Prostate gland (tissue), 2 donors: ENCODE results near the gene GTF2F1. TPM values are rescaled to one million over a fixed set of nuclear protein-coding genes. Genes with fewer than 3 reads are reported as not detected.

Experiments used
- DNase-seq: peaks from one replicate; pipeline ENCODE4 v3.0.0-alpha.2; 2019; ENCODE audit warnings: low spot score
- H3K27ac ChIP-seq, 2 donors: fragments of 200-600 bp; sonication (generic); 2 replicates each; pipeline ENCODE4 v1.5.1; 2017 to 2019
- H3K27me3 ChIP-seq: fragments of 200-600 bp; sonication (generic); replicated peaks from 2 replicates; pipeline ENCODE4 v1.5.1; 2019; ENCODE audit not compliant: insufficient read depth
- H3K36me3 ChIP-seq, 2 donors: fragments of 200-600 bp; sonication (generic); 1 replicate in 1 of 2; 2 replicates in 1 of 2; pipeline versions ENCODE4 v1.5.1 to v1.8.1; 2017 to 2019
- H3K4me1 ChIP-seq: fragments of 200-600 bp; sonication (generic); replicated peaks from 2 replicates; pipeline ENCODE4 v1.5.1; 2019
- H3K4me3 ChIP-seq, 2 donors: fragments of 200-600 bp; sonication (generic); 2 replicates each; pipeline ENCODE4 v1.5.1; 2017 to 2019
- H3K9me3 ChIP-seq: fragments of 200-600 bp; sonication (generic); 2 replicates; pipeline ENCODE4 v1.5.1; 2017
- POLR2A ChIP-seq: fragments of 450-650 bp; IDR thresholded peaks from one replicate; pipeline ENCODE4 v1.6.1; 2016; ENCODE audit warnings: antibody characterized with exemption, mild to moderate bottlenecking
- POLR2AphosphoS5 ChIP-seq: sonication (generic); formaldehyde crosslinking; IDR thresholded peaks from one replicate; pipeline ENCODE4 v1.6.1; 2017; ENCODE audit warnings: antibody characterized with exemption
- WGBS: methylation state at CpG from one replicate; pipeline ENCODE4 v1.1.5; 2018; 5-methylcytosine and 5-hydroxymethylcytosine counted together
- intact Hi-C: fragments of 100-400 bp; cut with DNase I; formaldehyde crosslinking; loops from one replicate; pipeline ENCODE4 v1.14.2; 2022
- total RNA-seq, 2 donors: library from RNA; depleted of rRNA; stranded (reverse); fragments of >200 nt; gene quantifications; one replicate each; pipeline ENCODE4 v1.1.0, GENCODE V29; 2016
- TF ChIP-seq, protein P1 (sequence below), 4 experiments: fragments of 200-600 bp in 2 of 4; fragments of 450-650 bp in 2 of 4; sonication (generic) in 2 of 4; IDR thresholded peaks; 1 replicate in 3 of 4; 2 replicates in 1 of 4; pipeline ENCODE4 v1.5.1; 2016 to 2019; ENCODE audit warnings: antibody characterized with exemption in 4 of 4, mild to moderate bottlenecking in 2 of 4, moderate library complexity in 2 of 4

Gene GTF2F1, protein sequence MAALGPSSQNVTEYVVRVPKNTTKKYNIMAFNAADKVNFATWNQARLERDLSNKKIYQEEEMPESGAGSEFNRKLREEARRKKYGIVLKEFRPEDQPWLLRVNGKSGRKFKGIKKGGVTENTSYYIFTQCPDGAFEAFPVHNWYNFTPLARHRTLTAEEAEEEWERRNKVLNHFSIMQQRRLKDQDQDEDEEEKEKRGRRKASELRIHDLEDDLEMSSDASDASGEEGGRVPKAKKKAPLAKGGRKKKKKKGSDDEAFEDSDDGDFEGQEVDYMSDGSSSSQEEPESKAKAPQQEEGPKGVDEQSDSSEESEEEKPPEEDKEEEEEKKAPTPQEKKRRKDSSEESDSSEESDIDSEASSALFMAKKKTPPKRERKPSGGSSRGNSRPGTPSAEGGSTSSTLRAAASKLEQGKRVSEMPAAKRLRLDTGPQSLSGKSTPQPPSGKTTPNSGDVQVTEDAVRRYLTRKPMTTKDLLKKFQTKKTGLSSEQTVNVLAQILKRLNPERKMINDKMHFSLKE
- 10 to 100 TPM; 70.7 to 82.7 TPM for total RNA-seq

DNA sequence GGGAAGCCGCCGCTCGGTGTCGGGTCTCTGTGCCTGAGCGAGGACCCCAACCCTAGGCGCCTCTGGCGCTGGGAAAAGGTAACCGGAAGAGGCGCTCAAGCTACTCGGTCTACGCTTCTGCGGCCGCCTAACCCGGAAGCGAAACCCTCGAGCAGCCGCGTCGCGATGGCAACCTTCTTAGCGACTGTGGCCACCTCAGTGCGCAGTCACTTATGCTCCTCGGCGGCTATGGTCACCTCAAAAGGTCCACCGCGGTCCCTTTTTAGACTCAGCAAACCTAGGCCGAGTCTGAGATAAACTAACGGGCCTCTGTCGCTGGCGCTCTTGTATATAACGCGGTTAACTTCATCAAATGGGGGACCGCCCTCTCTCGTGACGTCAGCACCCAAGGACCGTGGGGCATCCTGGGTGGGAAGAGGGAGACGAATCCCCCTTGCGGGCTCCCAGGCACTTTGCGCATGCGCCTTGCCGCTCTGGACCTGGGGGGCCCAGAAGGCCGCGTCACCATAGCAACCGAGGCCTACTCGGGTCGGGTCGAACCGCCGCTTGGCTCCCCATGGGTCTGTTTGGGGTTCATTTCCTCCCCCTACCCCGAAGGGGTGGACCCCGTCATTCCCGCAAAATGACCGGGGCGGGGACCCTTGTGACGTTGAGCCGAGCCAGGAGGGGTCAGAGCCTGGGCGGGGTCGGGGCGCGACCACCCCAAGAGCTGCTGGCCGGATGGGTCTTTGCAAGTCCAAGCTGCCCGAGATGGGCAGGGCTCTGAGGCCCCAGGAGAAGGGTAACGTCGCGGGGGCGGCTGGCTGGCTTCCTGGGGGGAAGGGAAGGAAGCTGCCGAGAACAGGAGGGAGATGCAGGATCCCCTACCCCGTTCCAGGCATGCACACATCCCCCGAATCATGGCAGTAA is at the start of gene GTF2F1:
Gene GTF2F1, minus strand, starts transcription at position 91 of the 909 bp plus-strand sequence. CDS start 169 bp downstream, outside the sequence.
- Histone ChIP-seq H3K36me3 (no peaks in the 10 kb centered on the region), H3K9me3 (no peaks in the 10 kb centered on the region), H3K4me1 (peaks cover 5% of the 10 kb centered on the region), H3K27ac (peak within 1 kb of the TSS; percentile 94 to 95), H3K27me3 (no peaks in the 10 kb centered on the region), H3K4me3 (peak within 1 kb of the TSS; percentile 74 to 85)
- under 1% methylated on average over 54 of the region's 69 CpGs for WGBS
- intact Hi-C loops, result loop anchor here (1.0 to 2.0 kb wide), 2 partner anchors 20 to 31 kb away; partner anchors contain the start of gene KHSRP
- peak; percentile 83 for DNase-seq
- TF ChIP-seq POLR2A (peak; percentile 8), POLR2AphosphoS5 (peak; percentile 75)
- TF ChIP-seq, protein P1, sequence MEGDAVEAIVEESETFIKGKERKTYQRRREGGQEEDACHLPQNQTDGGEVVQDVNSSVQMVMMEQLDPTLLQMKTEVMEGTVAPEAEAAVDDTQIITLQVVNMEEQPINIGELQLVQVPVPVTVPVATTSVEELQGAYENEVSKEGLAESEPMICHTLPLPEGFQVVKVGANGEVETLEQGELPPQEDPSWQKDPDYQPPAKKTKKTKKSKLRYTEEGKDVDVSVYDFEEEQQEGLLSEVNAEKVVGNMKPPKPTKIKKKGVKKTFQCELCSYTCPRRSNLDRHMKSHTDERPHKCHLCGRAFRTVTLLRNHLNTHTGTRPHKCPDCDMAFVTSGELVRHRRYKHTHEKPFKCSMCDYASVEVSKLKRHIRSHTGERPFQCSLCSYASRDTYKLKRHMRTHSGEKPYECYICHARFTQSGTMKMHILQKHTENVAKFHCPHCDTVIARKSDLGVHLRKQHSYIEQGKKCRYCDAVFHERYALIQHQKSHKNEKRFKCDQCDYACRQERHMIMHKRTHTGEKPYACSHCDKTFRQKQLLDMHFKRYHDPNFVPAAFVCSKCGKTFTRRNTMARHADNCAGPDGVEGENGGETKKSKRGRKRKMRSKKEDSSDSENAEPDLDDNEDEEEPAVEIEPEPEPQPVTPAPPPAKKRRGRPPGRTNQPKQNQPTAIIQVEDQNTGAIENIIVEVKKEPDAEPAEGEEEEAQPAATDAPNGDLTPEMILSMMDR (IDR thresholded peaks at IDR 0.05), result peak in 1 of 4 experiments; percentile 17

DNA sequence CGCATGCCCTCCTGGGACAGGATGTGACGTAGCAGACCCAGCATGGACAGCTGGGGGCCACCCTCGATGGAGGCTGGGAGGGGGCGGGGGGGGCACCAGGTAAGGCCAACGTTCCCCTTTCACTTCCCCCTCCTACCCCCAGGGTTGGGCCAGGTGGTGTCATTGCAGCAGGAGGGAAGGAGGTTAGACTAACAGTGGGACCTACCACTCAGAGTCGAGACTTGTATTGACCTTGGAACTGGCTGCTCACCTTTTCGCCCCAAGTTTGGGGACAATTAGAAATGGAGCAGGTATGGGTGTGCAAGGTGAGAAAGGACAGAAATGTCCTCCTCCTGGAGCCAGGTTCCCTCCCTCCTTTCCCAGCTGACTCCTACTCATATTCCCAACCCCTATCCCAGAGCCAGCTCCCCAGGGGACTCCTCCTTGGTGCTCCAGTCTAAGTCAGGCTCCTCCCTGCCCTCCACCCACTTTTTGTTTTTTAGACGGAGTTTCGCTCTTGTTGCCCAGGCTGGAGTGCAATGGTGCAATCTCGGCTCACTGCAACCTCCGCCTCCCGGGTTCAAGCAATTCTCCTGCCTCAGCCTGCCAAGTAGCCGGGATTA is 49.2 kb upstream of the GTF2F1 start:
- Histone ChIP-seq H3K4me1 (no peaks in the 10 kb centered on the region), H3K4me3 (no peak overlapping the region), H3K27me3 (no peaks in the 10 kb centered on the region), H3K27ac (no peak overlapping the region), H3K36me3 (no peaks in the 10 kb centered on the region), H3K9me3 (no peaks in the 10 kb centered on the region)
- TF ChIP-seq POLR2A (no peak), POLR2AphosphoS5 (no peak)
- TF ChIP-seq, protein P1 (IDR thresholded peaks at IDR 0.05), result no peak
- intact Hi-C loops, result no loop called here
- no peak for DNase-seq
- WGBS, result 84% methylated on average over 11 of the region's 13 CpGs

DNA sequence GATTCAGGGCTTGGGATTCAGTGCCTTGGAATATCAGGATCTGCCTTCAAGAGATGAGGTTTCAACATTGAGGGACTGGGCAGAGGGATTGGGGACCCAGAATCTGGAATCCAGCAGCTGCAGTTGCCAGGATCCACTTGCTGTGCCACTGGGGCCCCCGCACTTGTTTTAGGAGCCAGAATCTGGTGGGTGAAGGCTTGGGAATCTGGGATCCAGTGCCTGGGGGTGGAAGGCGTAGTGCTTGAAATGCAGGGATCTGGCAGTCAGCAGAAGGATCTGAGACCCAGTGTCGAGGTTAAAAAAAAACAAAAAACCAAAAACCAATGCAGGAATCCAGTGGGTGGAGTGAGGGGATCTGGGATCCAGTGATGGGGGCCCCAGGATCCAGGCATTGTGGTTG is 47.9 kb upstream of the GTF2F1 start:
- WGBS, result 94% methylated on average over 3 of the region's 3 CpGs
- intact Hi-C loops, result no loop called here
- TF ChIP-seq POLR2A (no peak), POLR2AphosphoS5 (no peak)
- TF ChIP-seq, protein P1 (IDR thresholded peaks at IDR 0.05), result no peak

DNA sequence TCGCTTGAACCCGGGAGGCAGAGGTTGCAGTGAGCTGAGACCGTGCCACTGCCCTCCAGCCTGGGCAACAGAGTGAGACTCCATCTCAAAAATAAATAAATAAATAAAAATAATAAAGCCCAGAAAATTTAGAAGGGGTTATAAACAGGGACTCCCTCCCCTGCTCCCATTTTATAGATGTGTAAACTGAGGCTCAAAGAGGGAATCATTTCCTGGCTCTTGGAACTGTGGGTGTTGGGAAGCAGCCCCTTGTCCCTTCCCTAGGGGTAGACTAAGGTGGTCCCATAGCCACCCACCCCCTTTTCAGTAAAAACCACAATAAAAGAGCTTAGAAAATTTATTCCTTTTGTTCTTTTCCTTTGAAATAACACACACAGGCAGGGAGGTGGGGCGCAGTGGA is 46.8 kb upstream of the GTF2F1 start:
- Histone ChIP-seq H3K4me1 (no peaks in the 10 kb centered on the region), H3K27ac (no peak overlapping the region), H3K36me3 (no peaks in the 10 kb centered on the region), H3K27me3 (no peaks in the 10 kb centered on the region), H3K4me3 (no peak overlapping the region), H3K9me3 (no peaks in the 10 kb centered on the region)
- intact Hi-C loops, result no loop called here
- DNase-seq, result no peak
- 81% methylated on average over 4 of the region's 4 CpGs for WGBS
- TF ChIP-seq POLR2A, result no peak
- TF ChIP-seq POLR2AphosphoS5, result no peak
- TF ChIP-seq, protein P1 (IDR thresholded peaks at IDR 0.05), result no peak

More for the DNA sequence above, 47.9 kb upstream of the GTF2F1 start:
- H3K9me3 ChIP-seq, result no peaks in the 10 kb centered on the region
- DNase-seq, result no peak
- no peaks in the 10 kb centered on the region for H3K4me1 ChIP-seq
- H3K27me3 ChIP-seq, result no peaks in the 10 kb centered on the region
- no peak overlapping the region for H3K4me3 ChIP-seq
- no peak overlapping the region for H3K27ac ChIP-seq
- no peaks in the 10 kb centered on the region for H3K36me3 ChIP-seq
